Mesendoderm (in vitro differentiated cells): ENCODE data around the gene RMND5B.

ENCODE experiments used
- DNase-seq: peaks from one replicate; pipeline ENCODE4 v3.0.0; 2013
- H2AK5ac ChIP-seq: 2 replicates; pipeline ENCODE4 v1.6.1; 2013; ENCODE audit warnings: low read length, inconsistent platforms
- H2BK120ac ChIP-seq: 2 replicates; pipeline ENCODE4 v1.6.1; 2013; ENCODE audit warnings: low read depth, mild to moderate bottlenecking, low read length, moderate library complexity, mixed read lengths
- H2BK15ac ChIP-seq: replicated peaks from 2 replicates; pipeline ENCODE4 v1.6.1; 2013; ENCODE audit warnings: low read depth, mild to moderate bottlenecking, moderate library complexity
- H2BK5ac ChIP-seq: 2 replicates; pipeline ENCODE4 v1.6.1; 2013; ENCODE audit warnings: low read length, inconsistent platforms
- H3K18ac ChIP-seq: 2 replicates; pipeline ENCODE4 v1.6.1; 2013; ENCODE audit warnings: mild to moderate bottlenecking, low read length, mixed read lengths
- H3K23ac ChIP-seq: one replicate; pipeline ENCODE4 v1.6.1; 2013; ENCODE audit warnings: low read length
- H3K27ac ChIP-seq: 2 replicates; pipeline ENCODE4 v1.5.1; 2013; ENCODE audit warnings: low read depth, mild to moderate bottlenecking, inconsistent platforms, low read length, moderate library complexity
- H3K27me3 ChIP-seq: 2 replicates; pipeline ENCODE4 v1.6.1; 2013; ENCODE audit warnings: low read length, control low read depth, mild to moderate bottlenecking, inconsistent platforms; ENCODE audit not compliant: insufficient read depth, poor library complexity
- H3K36me3 ChIP-seq: 2 replicates; pipeline ENCODE4 v1.6.1; 2013; ENCODE audit warnings: low read length, inconsistent platforms; ENCODE audit not compliant: control insufficient read depth, insufficient read depth
- H3K4ac ChIP-seq: one replicate; pipeline ENCODE4 v1.6.1; 2013; ENCODE audit warnings: low read depth, mild to moderate bottlenecking, low read length, moderate library complexity
- H3K4me1 ChIP-seq: 2 replicates; pipeline ENCODE4 v1.6.1; 2013; ENCODE audit warnings: low read depth, low read length, inconsistent platforms; ENCODE audit not compliant: control insufficient read depth
- H3K4me2 ChIP-seq: 2 replicates; pipeline ENCODE4 v1.6.1; 2013; ENCODE audit warnings: low read length
- H3K4me3 ChIP-seq: 2 replicates; pipeline ENCODE4 v1.5.1; 2013; ENCODE audit warnings: mild to moderate bottlenecking, low read length
- H3K56ac ChIP-seq: one replicate; pipeline ENCODE4 v1.6.1; 2013; ENCODE audit warnings: low read length
- H3K79me1 ChIP-seq: 2 replicates; pipeline ENCODE4 v1.6.1; 2013; ENCODE audit warnings: low read length, inconsistent platforms
- H3K79me2 ChIP-seq: 2 replicates; pipeline ENCODE4 v1.6.1; 2013; ENCODE audit warnings: mild to moderate bottlenecking, low read length; ENCODE audit not compliant: control insufficient read depth, insufficient read depth
- H3K9ac ChIP-seq: 2 replicates; pipeline ENCODE4 v1.6.1; 2013; ENCODE audit warnings: low read length, inconsistent platforms
- H4K5ac ChIP-seq: one replicate; pipeline ENCODE4 v1.6.1; 2013; ENCODE audit warnings: low read length
- H4K8ac ChIP-seq: one replicate; pipeline ENCODE4 v1.6.1; 2013; ENCODE audit warnings: low read depth, mild to moderate bottlenecking, control low read depth, low read length, moderate library complexity
- WGBS: extraction: QIAGEN DNeasy Blood & Tissue Kit; methylation state at CpG from one replicate; pipeline ENCODE4 v1.1.7; 2013; ENCODE audit warnings: low lambda C conversion rate, missing lambda C conversion rate; ENCODE audit not compliant: insufficient coverage; ENCODE audit errors: extremely low coverage; 5-methylcytosine and 5-hydroxymethylcytosine counted together

The RMND5B gene

GRCh38 chr5:178104492-178104891 lies 26.3 kb upstream of the RMND5B start:
- H3K4ac ChIP-seq: no peak overlapping the region
- no peak overlapping the region for H3K4me3 ChIP-seq
- H3K18ac ChIP-seq: no peak overlapping the region
- no peaks in the 10 kb centered on the region for H3K79me1 ChIP-seq
- DNase-seq: no peak
- no peaks in the 10 kb centered on the region for H3K36me3 ChIP-seq
- H3K9ac ChIP-seq: no peak overlapping the region
- no peak overlapping the region for H2BK5ac ChIP-seq
- no peak overlapping the region for H4K8ac ChIP-seq
- no CpG with 5 or more reads among the region's 5 CpGs for WGBS
- H4K5ac ChIP-seq: no peak overlapping the region
- no peak overlapping the region for H3K23ac ChIP-seq
- H3K27ac ChIP-seq: no peak overlapping the region
- H2AK5ac ChIP-seq: no peak overlapping the region
- no peaks in the 10 kb centered on the region for H3K4me1 ChIP-seq
- H2BK15ac ChIP-seq: no peak overlapping the region
- H2BK120ac ChIP-seq: no peak overlapping the region
- no peak overlapping the region for H3K56ac ChIP-seq
- no peak overlapping the region for H3K4me2 ChIP-seq
- H3K79me2 ChIP-seq: no peaks in the 10 kb centered on the region
- H3K27me3 ChIP-seq: no peaks in the 10 kb centered on the region

- Histone ChIP-seq H3K79me2 (no peaks in the 10 kb centered on the region), H2BK5ac (no peak overlapping the region), H3K9ac (no peak overlapping the region), H2BK15ac (no peak overlapping the region), H3K4me1 (no peaks in the 10 kb centered on the region), H3K4ac (no peak overlapping the region), H3K18ac (no peak overlapping the region), H4K8ac (no peak overlapping the region), H3K79me1 (no peaks in the 10 kb centered on the region), H3K36me3 (no peaks in the 10 kb centered on the region), H3K56ac (no peak overlapping the region), H2BK120ac (no peak overlapping the region), H4K5ac (no peak overlapping the region), H3K4me3 (no peak overlapping the region), H3K23ac (no peak overlapping the region), H3K27me3 (no peaks in the 10 kb centered on the region), H3K27ac (no peak overlapping the region), H3K4me2 (no peak overlapping the region), H2AK5ac (no peak overlapping the region)
- WGBS: no CpG with 5 or more reads among the region's 4 CpGs
- no peak for DNase-seq
Measured at GRCh38 chr5:178106086-178106485, 24.7 kb upstream of the RMND5B start.

DNA sequence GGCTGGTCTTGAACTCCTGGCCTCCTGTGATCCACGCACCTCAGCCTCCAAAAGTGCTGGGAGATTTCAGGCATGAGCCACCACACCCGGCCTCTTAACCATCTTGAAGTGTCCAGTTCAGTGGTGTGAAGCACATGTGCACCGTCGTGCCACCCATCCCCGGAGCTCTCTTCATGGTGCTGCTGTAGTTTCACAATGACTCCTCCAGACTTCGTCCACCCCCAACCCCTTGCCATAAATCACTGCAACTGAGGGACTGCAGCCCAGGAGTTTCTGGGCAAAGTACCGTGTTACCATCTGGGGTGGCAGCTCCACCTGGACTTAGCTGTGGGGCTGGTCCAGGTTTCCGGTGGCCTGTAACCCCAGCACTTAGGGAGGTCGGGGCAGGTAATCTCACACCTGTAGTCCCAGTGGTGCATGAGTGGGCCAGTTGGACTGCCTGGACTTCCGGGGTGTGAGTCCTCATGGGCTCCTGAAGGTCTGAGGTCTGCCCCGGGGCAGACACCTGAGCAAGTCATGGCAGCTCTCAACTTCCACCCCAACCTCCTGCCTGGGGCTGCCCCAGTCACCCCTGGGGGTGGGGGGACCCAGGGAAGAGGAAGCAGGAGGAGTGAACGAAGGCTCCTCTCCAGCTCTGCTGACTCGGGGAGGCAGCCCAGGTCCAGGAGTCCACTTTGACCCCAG lies 24.1 kb upstream of the RMND5B start:
- H3K56ac ChIP-seq: no peak overlapping the region
- no peak overlapping the region for H3K27ac ChIP-seq
- no peaks in the 10 kb centered on the region for H3K4me1 ChIP-seq
- H4K5ac ChIP-seq: no peak overlapping the region
- H3K36me3 ChIP-seq: no peaks in the 10 kb centered on the region
- H3K27me3 ChIP-seq: no peaks in the 10 kb centered on the region
- H3K4me3 ChIP-seq: no peak overlapping the region
- H3K4me2 ChIP-seq: no peak overlapping the region
- H3K23ac ChIP-seq: no peak overlapping the region
- no peak overlapping the region for H3K18ac ChIP-seq
- H2BK15ac ChIP-seq: no peak overlapping the region
- no peak overlapping the region for H3K4ac ChIP-seq
- H3K79me2 ChIP-seq: no peaks in the 10 kb centered on the region
- no peak overlapping the region for H3K9ac ChIP-seq
- no peaks in the 10 kb centered on the region for H3K79me1 ChIP-seq
- no CpG with 5 or more reads among the region's 13 CpGs for WGBS
- no peak overlapping the region for H4K8ac ChIP-seq
- no peak overlapping the region for H2AK5ac ChIP-seq
- no peak overlapping the region for H2BK5ac ChIP-seq
- H2BK120ac ChIP-seq: no peak overlapping the region
- no peak for DNase-seq

GRCh38 chr5:178107756-178108310 lies 23.0 kb upstream of the RMND5B start:
- no peak overlapping the region for H2BK15ac ChIP-seq
- H3K4me2 ChIP-seq: no peak overlapping the region
- no peaks in the 10 kb centered on the region for H3K36me3 ChIP-seq
- H2BK5ac ChIP-seq: no peak overlapping the region
- no peak overlapping the region for H3K9ac ChIP-seq
- H3K4me1 ChIP-seq: no peaks in the 10 kb centered on the region
- H3K23ac ChIP-seq: no peak overlapping the region
- no peak overlapping the region for H4K8ac ChIP-seq
- no peak overlapping the region for H3K27ac ChIP-seq
- no peaks in the 10 kb centered on the region for H3K79me1 ChIP-seq
- H3K79me2 ChIP-seq: no peaks in the 10 kb centered on the region
- H3K4ac ChIP-seq: no peak overlapping the region
- H2AK5ac ChIP-seq: no peak overlapping the region
- H3K27me3 ChIP-seq: no peaks in the 10 kb centered on the region
- H3K18ac ChIP-seq: no peak overlapping the region
- H4K5ac ChIP-seq: no peak overlapping the region
- H3K56ac ChIP-seq: peak overlapping the region; percentile 34
- DNase-seq: peak; percentile 42
- no peak overlapping the region for H2BK120ac ChIP-seq
- H3K4me3 ChIP-seq: no peak overlapping the region
- no CpG with 5 or more reads among the region's 5 CpGs for WGBS

- H3K79me2 ChIP-seq: no peaks in the 10 kb centered on the region
- no peak for DNase-seq
- no peak overlapping the region for H3K23ac ChIP-seq
- H4K8ac ChIP-seq: no peak overlapping the region
- no peak overlapping the region for H3K27ac ChIP-seq
- no peaks in the 10 kb centered on the region for H3K4me1 ChIP-seq
- H3K4ac ChIP-seq: no peak overlapping the region
- H3K79me1 ChIP-seq: no peaks in the 10 kb centered on the region
- no peak overlapping the region for H3K56ac ChIP-seq
- no peak overlapping the region for H3K4me2 ChIP-seq
- no peak overlapping the region for H3K4me3 ChIP-seq
- no peak overlapping the region for H2BK120ac ChIP-seq
- H3K18ac ChIP-seq: no peak overlapping the region
- no peak overlapping the region for H3K9ac ChIP-seq
- no peaks in the 10 kb centered on the region for H3K27me3 ChIP-seq
- no peak overlapping the region for H4K5ac ChIP-seq
- H2AK5ac ChIP-seq: no peak overlapping the region
- no peak overlapping the region for H2BK15ac ChIP-seq
- WGBS: no CpG with 5 or more reads among the region's 7 CpGs
- H3K36me3 ChIP-seq: no peaks in the 10 kb centered on the region
- no peak overlapping the region for H2BK5ac ChIP-seq
Measured at GRCh38 chr5:178108446-178108845, 22.4 kb upstream of the RMND5B start.

GRCh38 chr5:178108966-178109365 lies 21.8 kb upstream of the RMND5B start:
- no peak overlapping the region for H3K23ac ChIP-seq
- H3K9ac ChIP-seq: no peak overlapping the region
- H2BK5ac ChIP-seq: no peak overlapping the region
- no peaks in the 10 kb centered on the region for H3K79me2 ChIP-seq
- H3K56ac ChIP-seq: no peak overlapping the region
- no peak overlapping the region for H2BK120ac ChIP-seq
- H2AK5ac ChIP-seq: no peak overlapping the region
- H3K4me2 ChIP-seq: no peak overlapping the region
- no peak for DNase-seq
- H3K27ac ChIP-seq: no peak overlapping the region
- H3K18ac ChIP-seq: no peak overlapping the region
- H2BK15ac ChIP-seq: no peak overlapping the region
- no peak overlapping the region for H4K5ac ChIP-seq
- H3K27me3 ChIP-seq: no peaks in the 10 kb centered on the region
- H4K8ac ChIP-seq: no peak overlapping the region
- H3K79me1 ChIP-seq: no peaks in the 10 kb centered on the region
- H3K4ac ChIP-seq: no peak overlapping the region
- H3K4me3 ChIP-seq: no peak overlapping the region
- H3K4me1 ChIP-seq: no peaks in the 10 kb centered on the region
- H3K36me3 ChIP-seq: no peaks in the 10 kb centered on the region
